Smooth muscle cell (in vitro differentiated cells): ENCODE results near the gene KAZN. TPM values are rescaled to one million over a fixed set of nuclear protein-coding genes. Genes with fewer than 3 reads are reported as not detected.

Source experiments
- DNase-seq: peaks from one replicate; lab custom pipeline; 2025; ENCODE audit not compliant: unreplicated experiment; lab: John Stamatoyannopoulos, UW
- H2AFZ ChIP-seq: fragments of 200-600 bp; sonication (generic); 2 replicates; pipeline ENCODE4 v1.6.0; 2016; ENCODE audit warnings: antibody characterized with exemption, low read depth, mild to moderate bottlenecking
- H3F3A ChIP-seq: fragments of 200-600 bp; sonication (generic); 2 replicates; pipeline ENCODE4 v1.6.0; 2017; ENCODE audit warnings: antibody characterized with exemption, low read depth
- H3K27ac ChIP-seq: fragments of 200-600 bp; sonication (generic); 2 replicates; pipeline ENCODE4 v1.5.1; 2016; ENCODE audit warnings: low read depth, mild to moderate bottlenecking
- H3K27me3 ChIP-seq: fragments of 200-600 bp; sonication (generic); 2 replicates; pipeline ENCODE4 v1.6.1; 2016; ENCODE audit warnings: low read depth, mild to moderate bottlenecking
- H3K36me3 ChIP-seq: fragments of 200-600 bp; sonication (generic); 2 replicates; pipeline ENCODE4 v1.5.1; 2016; ENCODE audit warnings: low read depth
- H3K4me1 ChIP-seq: fragments of 200-600 bp; sonication (generic); 2 replicates; pipeline ENCODE4 v1.5.1; 2016; ENCODE audit warnings: low read depth
- H3K4me2 ChIP-seq: fragments of 200-600 bp; sonication (generic); 2 replicates; pipeline ENCODE4 v1.6.0; 2016; ENCODE audit warnings: mild to moderate bottlenecking
- H3K4me3 ChIP-seq: fragments of 200-600 bp; sonication (generic); 2 replicates; pipeline ENCODE4 v1.5.1; 2016; ENCODE audit warnings: mild to moderate bottlenecking
- H3K79me2 ChIP-seq: fragments of 200-600 bp; sonication (generic); 2 replicates; pipeline ENCODE4 v1.6.0; 2016; ENCODE audit warnings: low read depth, mild to moderate bottlenecking
- H3K9ac ChIP-seq: fragments of 200-600 bp; sonication (generic); 2 replicates; pipeline ENCODE4 v1.6.0; 2016; ENCODE audit warnings: low read depth
- H3K9me3 ChIP-seq: fragments of 200-600 bp; sonication (generic); replicated peaks from 2 replicates; pipeline ENCODE4 v1.5.1; 2016; ENCODE audit warnings: low read depth
- H4K20me1 ChIP-seq: fragments of 200-600 bp; sonication (generic); 2 replicates; pipeline ENCODE4 v1.6.0; 2016; ENCODE audit warnings: low read depth
- WGBS: methylation state at CpG from one replicate; pipeline ENCODE4 v1.1.7; 2016; ENCODE audit warnings: low lambda C conversion rate; 5-methylcytosine and 5-hydroxymethylcytosine counted together
- polyA plus RNA-seq: library from polyadenylated mRNA; unstranded; fragments of >200 nt; fragmentation: Nextera tagmentation; extraction: Ambion mirVana; gene quantifications from 2 replicates; pipeline ENCODE4 v1.2.1, GENCODE V29; 2016
- total RNA-seq: library from RNA; depleted of rRNA; stranded (reverse); fragments of >200 nt; gene quantifications from 2 replicates; pipeline ENCODE4 v1.2.3, GENCODE V29; 2014
- TF ChIP-seq, protein P1 (sequence below): fragments of 200-600 bp; sonication (generic); IDR thresholded peaks from 2 replicates; pipeline ENCODE4 v1.5.1; 2017; ENCODE audit warnings: borderline replicate concordance, mild to moderate bottlenecking, antibody characterized with exemption; ENCODE audit not compliant: insufficient read depth, poor library complexity, severe bottlenecking

Gene KAZN
- total and polyA plus RNA-seq, 2 experiments from 2014 or later = 6.3 to 8.2 TPM

- H3K9ac ChIP-seq = no peak overlapping the region
- no peak for DNase-seq
- no peaks in the 10 kb centered on the region for H3K4me1 ChIP-seq
- H3K27me3 ChIP-seq = no peaks in the 10 kb centered on the region
- H3K36me3 ChIP-seq = no peaks in the 10 kb centered on the region
- no peaks in the 10 kb centered on the region for H3K9me3 ChIP-seq
- no peaks in the 10 kb centered on the region for H3F3A ChIP-seq
- H3K27ac ChIP-seq = no peak overlapping the region
- no peak overlapping the region for H3K4me2 ChIP-seq
- no peak overlapping the region for H2AFZ ChIP-seq
- H3K4me3 ChIP-seq = no peak overlapping the region
- TF ChIP-seq, protein P1, sequence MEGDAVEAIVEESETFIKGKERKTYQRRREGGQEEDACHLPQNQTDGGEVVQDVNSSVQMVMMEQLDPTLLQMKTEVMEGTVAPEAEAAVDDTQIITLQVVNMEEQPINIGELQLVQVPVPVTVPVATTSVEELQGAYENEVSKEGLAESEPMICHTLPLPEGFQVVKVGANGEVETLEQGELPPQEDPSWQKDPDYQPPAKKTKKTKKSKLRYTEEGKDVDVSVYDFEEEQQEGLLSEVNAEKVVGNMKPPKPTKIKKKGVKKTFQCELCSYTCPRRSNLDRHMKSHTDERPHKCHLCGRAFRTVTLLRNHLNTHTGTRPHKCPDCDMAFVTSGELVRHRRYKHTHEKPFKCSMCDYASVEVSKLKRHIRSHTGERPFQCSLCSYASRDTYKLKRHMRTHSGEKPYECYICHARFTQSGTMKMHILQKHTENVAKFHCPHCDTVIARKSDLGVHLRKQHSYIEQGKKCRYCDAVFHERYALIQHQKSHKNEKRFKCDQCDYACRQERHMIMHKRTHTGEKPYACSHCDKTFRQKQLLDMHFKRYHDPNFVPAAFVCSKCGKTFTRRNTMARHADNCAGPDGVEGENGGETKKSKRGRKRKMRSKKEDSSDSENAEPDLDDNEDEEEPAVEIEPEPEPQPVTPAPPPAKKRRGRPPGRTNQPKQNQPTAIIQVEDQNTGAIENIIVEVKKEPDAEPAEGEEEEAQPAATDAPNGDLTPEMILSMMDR = no peak
- no peaks in the 10 kb centered on the region for H4K20me1 ChIP-seq
- WGBS = 95% methylated on average over 7 of the region's 7 CpGs
- no peaks in the 10 kb centered on the region for H3K79me2 ChIP-seq
These were observed 19.3 kb downstream of the KAZN start for GRCh38 chr1:14617791-14618190.

DNA sequence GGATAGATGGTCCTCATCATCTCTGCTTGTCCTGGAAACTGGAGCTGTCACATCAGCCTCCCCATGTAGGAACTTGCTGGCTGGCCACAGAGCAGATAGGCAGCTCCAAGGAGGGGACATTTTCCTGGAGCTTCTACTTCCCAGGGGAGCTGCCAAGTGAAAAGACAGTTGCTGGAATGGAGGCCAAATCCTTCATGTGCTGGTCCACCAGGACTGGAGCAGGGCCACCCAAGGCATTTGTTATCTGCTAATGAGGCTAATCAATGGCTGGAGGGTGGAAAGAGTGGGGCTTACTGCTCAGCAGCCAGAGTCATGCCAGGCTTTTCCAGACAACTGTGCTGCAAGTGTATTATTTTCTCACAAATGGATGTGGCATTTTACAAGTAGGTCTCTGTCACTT lies 22.5 kb downstream of the KAZN start:
- H3K9me3 ChIP-seq = no peaks in the 10 kb centered on the region
- H3K79me2 ChIP-seq = no peaks in the 10 kb centered on the region
- TF ChIP-seq, protein P1 = no peak
- no peaks in the 10 kb centered on the region for H3K27me3 ChIP-seq
- no peaks in the 10 kb centered on the region for H3K36me3 ChIP-seq
- no peak overlapping the region for H2AFZ ChIP-seq
- no peak overlapping the region for H3K27ac ChIP-seq
- H3K4me1 ChIP-seq = peaks cover 11% of the 10 kb centered on the region
- no peak overlapping the region for H3K9ac ChIP-seq
- H3K4me2 ChIP-seq = no peak overlapping the region
- H3K4me3 ChIP-seq = no peak overlapping the region
- H3F3A ChIP-seq = no peaks in the 10 kb centered on the region
- H4K20me1 ChIP-seq = no peaks in the 10 kb centered on the region
- DNase-seq = no peak

DNA sequence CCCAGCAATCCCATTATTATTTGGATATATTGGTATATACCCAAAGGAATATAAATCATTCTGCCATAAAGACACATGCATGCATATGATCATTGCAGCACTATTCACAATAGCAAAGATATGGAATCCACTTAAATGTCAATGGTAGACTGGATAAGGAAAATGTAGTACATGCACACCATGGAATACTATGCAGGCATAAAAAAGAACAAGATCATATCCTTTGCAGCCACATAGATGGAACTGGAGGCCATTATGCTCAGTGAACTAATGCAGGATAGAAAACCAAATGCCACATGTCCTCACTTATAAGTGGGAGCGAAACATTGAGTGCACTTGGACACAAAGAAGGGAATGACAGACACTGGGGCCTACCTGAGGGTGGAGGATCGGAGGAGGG lies 24.6 kb downstream of the KAZN start:
- no peaks in the 10 kb centered on the region for H3K36me3 ChIP-seq
- no peak overlapping the region for H3K4me3 ChIP-seq
- H3K27ac ChIP-seq = no peak overlapping the region
- H3F3A ChIP-seq = no peaks in the 10 kb centered on the region
- H3K4me2 ChIP-seq = no peak overlapping the region
- TF ChIP-seq, protein P1 = no peak
- peaks cover 18% of the 10 kb centered on the region for H3K4me1 ChIP-seq
- whole genome bisulfite sequencing = 98% methylated on average over 2 of the region's 2 CpGs
- no peak overlapping the region for H3K9ac ChIP-seq
- H3K27me3 ChIP-seq = no peaks in the 10 kb centered on the region
- no peak overlapping the region for H2AFZ ChIP-seq
- DNase-seq = no peak
- H4K20me1 ChIP-seq = no peaks in the 10 kb centered on the region
- H3K9me3 ChIP-seq = no peaks in the 10 kb centered on the region
- H3K79me2 ChIP-seq = no peaks in the 10 kb centered on the region

DNA sequence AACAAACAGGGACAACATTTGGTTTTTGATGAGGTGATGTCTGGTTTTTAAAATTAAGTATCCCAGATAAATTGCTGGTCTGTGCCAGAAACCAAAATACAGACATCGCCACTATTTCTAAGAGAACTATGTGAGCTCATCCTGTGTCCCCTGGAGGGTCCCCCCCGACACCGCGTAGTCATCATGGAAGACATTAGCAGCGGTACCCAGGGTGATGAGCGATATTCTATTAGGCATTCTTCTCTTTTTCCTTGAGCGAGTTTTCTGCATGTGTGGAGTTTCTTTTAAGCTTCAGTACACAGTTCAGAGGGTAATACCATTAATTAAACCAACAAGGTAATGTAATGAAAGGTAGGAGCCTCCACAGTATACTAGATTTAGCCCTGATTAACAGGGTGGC lies 26.5 kb downstream of the KAZN start:
- Histone ChIP-seq H3K27me3 (no peaks in the 10 kb centered on the region), H3K79me2 (no peaks in the 10 kb centered on the region), H3K36me3 (no peaks in the 10 kb centered on the region), H3K9ac (no peak overlapping the region), H3K4me1 (peaks cover 18% of the 10 kb centered on the region), H3K4me2 (no peak overlapping the region), H3K27ac (no peak overlapping the region), H3F3A (no peaks in the 10 kb centered on the region), H3K4me3 (no peak overlapping the region), H2AFZ (no peak overlapping the region), H3K9me3 (no peaks in the 10 kb centered on the region), H4K20me1 (no peaks in the 10 kb centered on the region)
- WGBS = 92% methylated on average over 7 of the region's 7 CpGs
- DNase-seq = no peak
- TF ChIP-seq, protein P1 = no peak
